NCI-H2227 treated with DMSO at 0.1 percent for 48 hours (cell line): ENCODE results near the gene MYT1.
"Not testable (repeated sequence)": the region's sequence is repeated elsewhere in the genome, so short reads cannot be mapped to it uniquely, and the experiment has no call there.

ENCODE experiments used
- DNase-seq: peaks from one replicate; lab custom pipeline; 2025; lab: John Stamatoyannopoulos, UW

The MYT1 gene

DNA sequence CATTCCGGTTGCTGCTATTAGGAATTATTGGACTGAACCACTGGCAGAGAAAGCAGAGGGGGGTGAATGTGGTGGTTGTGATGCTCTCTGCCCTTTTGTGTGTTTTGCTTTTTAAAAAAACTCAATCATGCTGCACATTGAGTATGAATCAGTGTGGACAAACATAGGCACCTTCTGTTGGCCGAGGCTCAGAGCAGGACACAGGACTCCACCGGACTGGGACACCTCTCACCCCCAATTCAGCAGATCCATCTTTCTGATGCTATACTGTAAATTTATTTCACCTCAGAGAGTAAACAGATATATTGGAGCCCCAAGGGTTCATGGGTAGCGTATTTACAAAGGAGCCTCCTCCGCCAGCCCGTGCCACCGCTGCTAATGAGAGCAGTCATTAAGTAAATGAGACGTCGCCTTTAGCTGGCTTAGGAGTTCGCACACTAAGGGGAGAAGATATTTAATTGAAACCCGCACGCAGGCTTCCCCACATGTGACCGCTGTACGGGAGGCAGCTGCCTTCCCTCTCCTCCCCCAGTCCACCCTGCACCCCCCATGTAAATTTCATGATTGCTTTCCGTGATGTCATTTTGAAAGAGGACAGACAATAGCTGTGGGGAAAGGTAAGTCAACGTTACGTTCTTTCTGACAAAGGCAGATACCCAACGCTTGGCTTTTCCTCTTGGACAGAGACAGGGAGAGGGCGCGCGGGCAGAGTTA, at the start of gene MYT1:
MYT1 (plus strand) TSS at position 330 of the 714 bp plus-strand sequence. CDS start 34,410 bp downstream, outside the sequence.
- peak; percentile 93 for DNase-seq

DNA sequence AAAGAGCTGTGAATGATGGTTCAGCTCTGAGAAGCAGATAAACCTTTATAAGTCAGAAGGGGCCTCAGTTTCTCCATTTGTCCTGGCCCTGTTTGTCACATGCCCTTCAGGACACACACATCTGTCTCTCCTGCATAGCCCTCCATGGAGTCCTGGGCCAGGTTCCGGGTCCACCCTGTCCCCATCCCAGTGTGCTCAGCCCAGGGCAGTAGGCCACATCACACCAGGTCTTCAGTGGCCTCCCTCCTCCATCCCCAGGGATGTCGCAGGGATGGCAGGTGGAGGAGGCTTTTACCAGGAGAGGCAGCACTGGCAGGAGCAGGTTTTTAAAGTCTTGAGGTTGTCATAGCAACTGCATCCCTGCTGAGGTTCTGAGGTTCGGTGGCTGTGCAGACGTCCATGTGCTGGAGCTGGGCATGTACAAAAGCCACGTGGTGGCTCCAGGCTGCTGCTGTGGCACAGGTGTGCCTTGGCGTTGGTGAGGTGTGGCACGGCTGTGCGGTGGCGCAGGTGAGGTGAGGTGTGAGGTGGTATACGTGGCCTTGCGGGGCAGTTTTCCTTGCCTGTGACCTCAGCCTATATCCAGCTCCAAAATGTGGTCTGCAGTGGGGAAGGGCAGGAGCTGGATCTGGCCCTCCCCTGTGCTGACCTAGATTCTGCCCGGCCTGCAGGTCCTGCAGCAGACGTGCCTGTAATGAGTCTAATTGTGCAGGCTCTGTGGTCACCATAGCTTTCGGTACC, 48.9 kb upstream of the MYT1 start:
- no peak for DNase-seq

DNA sequence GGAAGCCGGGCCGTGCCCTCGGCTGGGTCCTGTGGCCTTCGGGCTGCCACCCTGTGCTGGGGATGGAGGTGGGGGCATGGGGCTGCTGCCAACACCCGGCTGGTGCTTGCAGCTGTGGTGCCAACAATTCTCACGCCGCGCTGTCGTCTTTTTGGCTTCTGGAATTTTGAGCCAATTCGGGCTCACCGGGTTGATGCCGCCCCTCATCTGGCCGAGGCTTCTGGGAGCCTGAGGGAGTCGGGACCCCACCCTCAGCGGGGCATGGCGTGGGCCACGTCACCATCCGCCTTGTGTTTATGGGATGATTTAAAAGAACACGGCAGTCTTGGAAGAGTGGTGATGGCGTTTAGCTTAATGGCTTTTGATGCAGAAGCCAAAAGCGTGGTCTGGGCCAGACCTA, 48.2 kb upstream of the MYT1 start:
- DNase-seq, result no peak

DNA sequence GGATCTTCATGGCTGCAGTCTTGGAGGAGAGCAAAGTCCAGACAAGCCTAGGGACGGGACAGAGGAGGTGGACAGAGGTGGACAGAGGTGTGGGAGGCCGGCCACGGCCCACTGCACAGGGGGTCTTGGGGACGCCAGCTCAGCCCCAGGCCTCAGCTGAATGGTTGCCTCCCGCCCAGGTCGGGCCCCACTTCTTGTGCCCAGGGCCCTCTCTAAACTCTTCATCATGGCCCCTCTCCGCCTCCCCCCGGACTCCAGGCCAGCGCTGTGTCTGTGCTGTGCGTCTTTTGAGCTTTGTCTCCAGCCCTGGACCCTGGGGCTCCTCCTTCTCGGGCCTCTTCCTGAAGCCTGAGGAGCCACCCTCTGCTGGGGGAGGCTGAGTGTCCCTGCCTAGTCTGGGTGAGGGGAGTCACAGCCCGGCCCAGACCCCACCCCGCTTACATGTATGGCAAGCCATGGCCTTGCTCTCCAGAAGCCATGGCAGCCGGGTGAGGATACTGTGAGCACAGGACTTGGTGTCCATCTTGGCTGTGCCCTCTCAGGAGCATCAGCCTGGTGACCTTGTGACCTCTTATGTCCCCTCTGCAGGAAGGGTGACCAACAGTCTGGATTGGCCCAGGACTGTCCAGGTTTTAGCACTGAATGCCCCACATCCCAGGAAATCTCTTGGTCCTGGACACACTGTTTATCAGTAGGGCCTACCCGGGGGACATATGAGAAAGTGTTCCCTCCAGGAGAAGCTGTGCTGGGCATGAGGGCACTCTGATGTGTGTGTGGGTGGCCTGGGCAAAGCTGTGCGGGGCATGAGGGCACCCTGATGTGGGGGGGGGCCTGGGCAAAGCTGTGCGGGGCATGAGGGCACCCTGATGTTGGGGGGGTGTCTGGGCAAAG, 47.5 kb upstream of the MYT1 start:
- no peak for DNase-seq

DNA sequence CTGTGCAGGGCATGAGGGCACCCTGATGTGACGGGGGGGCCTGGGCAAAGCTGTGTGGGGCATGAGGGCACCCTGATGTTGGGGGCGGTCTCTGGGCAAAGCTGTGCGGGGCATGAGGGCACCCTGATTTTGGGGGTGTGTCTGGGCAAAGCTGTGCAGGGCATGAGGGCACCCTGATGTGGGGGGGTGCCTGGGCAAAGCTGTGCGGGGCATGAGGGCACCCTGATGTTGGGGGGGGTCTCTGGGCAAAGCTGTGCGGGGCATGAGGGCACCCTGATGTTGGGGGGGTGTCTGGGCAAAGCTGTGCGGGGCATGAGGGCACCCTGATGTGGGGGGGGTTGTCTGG, 46.8 kb upstream of the MYT1 start:
- DNase-seq, result not testable (repeated sequence)

DNA sequence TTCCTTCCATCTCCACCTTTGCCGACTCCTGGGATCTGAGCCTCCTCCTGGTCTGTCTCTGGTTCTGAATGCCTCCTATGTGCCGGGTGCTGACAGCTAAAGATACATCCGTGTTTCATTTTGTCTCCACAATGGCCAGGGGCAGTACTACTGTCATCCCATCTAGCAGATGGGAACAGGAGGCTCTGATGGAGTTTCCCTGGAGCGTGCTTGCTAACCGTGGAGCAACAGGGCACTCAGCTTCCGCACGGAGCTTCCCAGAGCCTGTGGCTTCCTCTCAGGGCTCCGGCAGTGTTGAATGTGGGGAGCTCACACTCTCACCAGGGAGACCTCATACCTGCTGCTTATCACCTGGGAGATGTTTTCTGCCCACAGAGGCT, 45.0 kb upstream of the MYT1 start:
- DNase-seq, result no peak

DNA sequence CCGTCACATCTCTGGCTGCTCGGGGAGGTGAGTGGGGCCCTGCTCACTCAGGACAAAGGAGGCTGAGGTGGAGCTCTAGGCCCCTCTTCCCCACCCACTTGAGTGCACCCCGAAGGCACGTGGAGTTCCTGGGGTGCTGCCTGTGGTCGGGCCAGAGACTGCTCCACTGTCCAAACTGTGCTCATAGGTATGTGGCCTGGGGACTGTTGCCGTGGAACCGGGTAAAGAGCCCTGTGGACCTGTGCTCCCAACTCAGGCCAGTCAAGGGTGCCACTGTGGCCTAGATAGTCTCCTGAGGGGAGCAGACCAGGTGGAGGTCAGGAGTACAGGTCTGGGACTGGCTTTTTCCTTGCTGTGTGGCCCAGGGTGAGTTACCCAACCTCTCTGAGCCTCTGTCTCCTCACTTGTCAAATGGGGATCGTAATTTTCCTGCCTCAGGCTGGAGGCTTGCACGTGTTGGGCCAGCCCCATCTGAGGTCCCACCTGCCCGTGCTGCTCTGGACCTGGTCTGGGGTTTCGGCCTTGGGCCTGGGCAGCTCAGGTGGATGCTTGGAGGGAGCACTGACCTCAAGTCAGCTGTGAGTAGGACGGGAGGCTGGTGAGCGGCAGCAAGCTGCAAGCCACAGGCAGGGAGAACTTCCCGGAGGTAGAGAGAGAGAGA, 44.4 kb upstream of the MYT1 start:
- no peak for DNase-seq

DNA sequence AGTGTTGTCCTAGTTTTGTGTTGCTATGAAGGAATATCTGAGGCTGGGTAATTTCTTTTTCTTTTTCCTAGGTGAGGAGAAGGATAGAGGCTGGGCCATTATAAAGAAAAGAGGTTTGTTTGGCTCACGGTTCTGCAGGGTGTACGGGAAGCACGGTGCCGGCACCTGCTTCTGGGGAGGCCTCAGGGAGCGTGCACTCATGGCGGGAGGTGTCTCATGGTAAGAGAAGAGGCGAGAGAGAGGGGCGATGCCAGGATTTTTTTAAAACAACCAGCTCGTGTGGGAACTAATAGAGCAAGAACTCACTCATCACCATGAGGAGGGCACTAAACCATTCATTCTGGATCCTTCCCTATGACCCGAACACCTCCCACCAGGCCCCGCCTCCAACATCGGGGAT, 42.7 kb upstream of the MYT1 start:
- DNase-seq, result no peak

DNA sequence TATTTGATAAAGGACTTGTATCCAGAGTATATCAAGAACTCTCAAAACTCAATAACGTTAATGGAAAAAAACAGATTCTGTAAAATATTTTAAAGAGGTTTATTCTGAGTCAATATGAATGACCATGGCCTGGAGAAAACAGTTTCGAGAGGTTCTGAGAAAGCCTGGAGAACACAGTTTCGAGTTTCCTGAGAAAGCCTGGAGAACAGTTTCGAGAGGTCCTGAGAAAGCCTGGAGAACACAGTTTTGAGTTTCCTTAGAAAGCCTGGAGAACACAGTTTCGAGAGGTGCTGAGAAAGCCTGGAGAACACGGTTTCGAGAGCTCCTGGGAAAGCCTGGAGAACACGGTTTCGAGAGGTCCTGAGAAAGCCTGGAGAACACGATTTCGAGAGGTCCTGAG, 41.3 kb upstream of the MYT1 start:
- DNase-seq, result not testable (repeated sequence)

DNA sequence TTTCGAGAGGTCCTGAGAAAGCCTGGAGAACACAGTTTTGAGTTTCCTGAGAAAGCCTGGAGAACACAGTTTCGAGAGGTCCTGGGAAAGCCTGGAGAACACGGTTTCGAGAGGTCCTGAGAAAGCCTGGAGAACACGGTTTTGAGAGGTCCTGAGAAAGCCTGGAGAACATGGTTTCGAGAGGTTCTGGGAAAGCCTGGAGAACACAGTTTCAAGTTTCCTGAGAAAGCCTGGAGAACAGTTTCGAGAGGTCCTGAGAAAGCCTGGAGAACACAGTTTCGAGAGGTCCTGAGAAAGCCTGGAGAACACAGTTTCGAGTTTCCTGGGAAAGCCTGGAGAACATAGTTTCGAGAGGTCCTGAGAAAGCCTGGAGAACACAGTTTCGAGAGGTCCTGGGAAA, 40.7 kb upstream of the MYT1 start:
- not testable (repeated sequence) for DNase-seq

DNA sequence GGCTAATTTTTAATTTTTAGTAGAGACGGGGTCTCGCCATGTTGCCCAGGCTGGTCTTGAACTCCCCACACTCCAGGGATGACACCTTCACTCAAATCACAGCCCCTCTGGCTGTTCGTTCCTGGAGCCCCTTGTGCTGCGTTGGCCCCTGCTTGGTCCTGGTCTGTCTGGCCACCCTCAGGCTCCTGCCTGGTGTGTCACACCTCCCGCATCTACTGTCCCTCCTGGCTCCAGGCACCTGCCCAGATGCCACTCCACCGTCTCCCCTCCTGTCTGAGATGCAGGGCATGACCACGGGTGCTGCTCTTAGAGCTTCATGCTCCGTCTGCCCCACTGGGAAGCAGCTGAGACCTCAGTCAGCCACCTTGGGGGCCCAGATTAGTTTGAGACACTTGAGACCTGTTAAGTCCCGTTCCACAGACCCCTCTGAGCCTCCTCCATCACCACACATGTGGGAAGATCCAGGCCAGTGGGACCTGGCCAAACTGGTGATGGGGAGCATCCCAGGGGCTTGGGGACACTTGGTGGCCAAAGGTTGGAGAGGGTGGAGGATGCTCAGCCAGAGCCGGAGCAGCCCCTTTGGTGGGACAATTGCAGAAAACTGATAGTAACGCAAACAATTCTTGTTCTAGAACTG, 35.0 kb upstream of the MYT1 start:
- DNase-seq, result no peak

DNA sequence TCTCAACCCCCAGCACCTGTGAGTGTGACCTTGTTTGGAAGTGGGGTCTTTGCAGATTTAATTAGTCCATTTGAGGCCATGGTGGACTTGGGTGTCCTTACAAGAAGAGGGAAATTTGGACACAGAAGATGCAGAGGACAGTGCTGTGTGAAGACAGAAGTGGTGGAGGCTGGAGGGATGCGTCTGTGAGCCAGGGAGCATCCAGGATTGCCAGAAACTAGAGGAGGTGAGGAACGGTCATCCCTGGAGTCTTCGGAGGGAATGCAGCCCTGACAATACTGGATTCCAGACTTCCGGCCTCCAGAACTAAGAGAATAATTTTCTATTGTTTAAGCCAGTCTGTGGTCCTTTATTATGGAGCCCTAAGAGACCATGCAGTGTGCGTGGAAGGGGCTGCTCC, 34.0 kb upstream of the MYT1 start:
- DNase-seq, result no peak

DNA sequence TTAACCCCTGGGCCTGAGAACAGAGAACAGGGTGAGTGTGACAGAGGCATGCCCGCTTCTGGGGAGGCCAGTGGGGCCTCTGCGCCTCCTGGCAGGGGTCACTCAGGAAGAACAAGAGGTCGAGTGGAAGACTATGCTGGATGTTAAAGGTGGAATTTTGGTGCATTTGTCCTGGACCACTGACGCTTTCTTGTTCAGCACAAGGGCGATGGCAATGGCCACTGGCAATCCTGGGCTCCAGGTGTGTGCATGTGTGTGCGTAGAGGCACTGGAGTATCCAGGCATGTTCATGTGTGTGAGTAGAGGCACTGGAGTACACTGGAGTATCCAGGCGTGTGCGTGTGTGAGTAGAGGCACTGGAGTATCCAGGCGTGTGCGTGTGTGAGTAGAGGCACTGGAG, 33.4 kb upstream of the MYT1 start:
- no peak for DNase-seq

DNA sequence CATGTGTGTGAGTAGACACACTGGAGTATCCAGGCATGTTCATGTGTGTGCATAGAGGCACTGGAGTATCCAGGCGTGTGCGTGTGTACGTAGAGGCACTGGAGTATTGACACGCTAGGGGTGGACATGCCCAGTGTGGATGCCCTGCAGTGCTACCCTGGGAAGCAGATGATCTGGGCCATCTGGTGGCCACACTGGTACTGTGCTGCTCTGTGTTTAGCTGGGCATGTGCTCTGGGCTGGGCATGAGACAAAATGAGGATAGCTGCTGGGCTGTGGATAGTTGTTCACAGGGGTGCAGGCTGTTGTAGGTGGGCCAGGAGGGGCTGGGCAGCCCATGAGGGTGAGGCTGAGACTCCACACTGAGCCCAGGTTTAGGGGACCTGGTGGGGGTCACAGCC, 32.8 kb upstream of the MYT1 start:
- no peak for DNase-seq

DNA sequence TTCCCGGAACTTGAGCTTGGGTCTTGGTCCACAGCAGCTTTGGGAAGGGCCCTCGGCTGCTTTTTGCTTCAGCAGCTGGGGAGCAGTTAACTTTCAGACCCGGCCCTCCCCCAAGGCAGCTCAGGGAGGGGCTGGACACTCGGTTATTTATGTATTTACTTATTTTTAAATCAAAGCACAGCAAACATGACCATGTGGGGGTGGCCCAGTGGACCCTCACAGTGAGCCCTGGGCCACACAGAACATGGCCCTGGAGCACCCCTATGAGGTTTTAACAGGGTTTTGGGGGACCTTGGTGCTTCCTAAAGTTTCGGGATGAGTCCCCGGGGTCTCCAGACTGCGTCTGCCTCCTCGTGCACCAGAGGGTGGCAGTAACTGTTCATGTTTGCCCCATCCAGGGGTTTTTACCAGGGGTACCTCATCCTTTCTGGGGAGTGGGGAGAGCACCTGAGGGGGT, 30.3 kb upstream of the MYT1 start:
- DNase-seq, result no peak

DNA sequence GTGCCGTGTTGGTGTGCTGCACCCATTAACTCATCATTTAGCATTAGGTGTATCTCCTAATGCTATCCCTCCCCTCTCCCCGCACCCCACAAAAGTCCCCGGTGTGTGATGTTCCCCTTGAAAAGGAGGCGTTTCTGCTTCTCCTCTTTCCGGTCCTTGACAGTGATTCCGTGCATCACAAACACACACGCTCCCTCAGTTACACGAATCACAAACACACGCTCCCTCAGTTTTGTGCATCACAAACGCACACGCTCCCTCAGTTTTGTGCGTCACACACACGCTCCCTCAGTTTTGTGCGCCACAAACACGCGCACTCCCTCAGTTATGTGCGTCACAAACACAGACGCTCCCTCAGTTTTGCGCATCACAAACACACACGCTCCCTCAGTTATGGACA, 29.5 kb upstream of the MYT1 start:
- not testable (repeated sequence) for DNase-seq

DNA sequence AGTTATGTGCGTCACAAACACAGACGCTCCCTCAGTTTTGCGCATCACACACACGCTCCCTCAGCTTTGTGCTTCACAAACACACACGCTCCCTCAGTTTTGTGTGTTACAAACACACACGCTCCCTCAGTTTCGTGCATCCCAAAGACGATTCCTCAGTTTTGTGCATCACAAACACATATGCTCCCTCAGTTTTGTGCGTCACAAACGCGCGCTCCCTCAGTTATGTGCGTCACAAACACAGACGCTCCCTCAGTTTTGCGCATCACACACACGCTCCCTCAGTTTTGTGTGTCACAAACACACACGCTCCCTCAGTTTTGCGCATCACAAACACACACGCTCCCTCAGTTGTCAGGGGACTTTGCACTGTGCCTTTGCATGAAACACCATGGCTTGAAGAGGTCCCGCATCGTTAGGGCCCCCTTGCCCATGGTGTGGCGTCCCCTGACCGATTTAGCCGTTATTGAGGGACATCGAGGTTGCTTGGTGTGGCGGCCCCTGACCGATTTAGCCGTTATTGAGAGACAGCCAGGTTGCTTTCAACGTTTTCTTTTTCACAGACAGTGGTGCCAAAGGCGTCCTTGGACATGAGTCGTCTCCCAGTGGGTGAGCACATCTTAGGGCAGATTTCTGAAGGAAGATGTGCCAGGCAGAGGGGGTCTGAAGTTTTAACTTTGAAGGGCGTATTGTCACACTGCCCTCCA, 28.1 kb upstream of the MYT1 start:
- DNase-seq, result no peak

DNA sequence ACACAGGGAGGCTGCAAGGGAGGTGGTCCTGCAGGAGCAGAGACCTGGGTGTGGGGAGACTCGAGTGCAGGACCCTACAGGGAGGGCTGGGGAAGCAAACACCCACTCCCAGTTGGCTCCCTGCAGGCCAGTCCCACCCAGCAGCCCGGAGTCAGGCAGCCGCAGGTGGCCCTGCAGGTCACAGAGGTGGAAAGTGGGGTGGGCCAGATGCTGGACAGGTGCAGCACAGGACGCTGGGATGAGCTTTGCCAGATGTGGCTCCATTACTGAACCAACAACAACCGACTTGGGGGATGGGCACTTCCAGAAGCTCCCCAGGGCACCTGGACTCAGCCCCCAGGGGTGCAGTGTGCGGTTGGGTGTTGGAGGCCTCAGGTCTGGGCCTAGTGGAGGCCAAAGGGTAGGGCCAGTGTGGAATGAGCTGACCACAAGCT, 26.6 kb upstream of the MYT1 start:
- no peak for DNase-seq

DNA sequence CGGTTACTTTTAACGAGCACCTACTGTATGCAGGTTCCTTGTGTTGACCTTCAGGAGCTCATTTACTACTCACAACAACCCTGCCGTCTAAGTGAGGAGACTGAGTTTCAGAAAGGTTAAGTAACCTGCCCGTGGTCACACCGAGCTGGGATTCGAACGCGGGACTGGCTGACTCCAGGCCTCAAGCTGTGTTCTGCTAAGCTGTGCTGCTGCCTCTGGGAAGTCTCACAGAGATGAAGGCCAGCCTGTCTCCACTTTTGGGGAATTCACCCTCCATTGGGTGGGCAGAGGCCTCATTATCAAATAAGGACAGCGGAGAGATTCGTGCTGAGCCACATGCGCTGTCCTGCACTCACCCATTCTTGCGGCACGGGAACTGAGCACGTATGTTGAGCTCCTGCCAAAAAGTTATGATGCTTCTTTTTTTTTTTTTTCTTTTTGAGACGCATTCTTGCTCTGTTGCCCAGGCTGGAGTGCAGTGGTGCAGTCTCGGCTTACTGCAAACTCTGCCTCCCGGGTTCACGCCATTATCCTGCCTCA, 25.9 kb upstream of the MYT1 start:
- no peak for DNase-seq

DNA sequence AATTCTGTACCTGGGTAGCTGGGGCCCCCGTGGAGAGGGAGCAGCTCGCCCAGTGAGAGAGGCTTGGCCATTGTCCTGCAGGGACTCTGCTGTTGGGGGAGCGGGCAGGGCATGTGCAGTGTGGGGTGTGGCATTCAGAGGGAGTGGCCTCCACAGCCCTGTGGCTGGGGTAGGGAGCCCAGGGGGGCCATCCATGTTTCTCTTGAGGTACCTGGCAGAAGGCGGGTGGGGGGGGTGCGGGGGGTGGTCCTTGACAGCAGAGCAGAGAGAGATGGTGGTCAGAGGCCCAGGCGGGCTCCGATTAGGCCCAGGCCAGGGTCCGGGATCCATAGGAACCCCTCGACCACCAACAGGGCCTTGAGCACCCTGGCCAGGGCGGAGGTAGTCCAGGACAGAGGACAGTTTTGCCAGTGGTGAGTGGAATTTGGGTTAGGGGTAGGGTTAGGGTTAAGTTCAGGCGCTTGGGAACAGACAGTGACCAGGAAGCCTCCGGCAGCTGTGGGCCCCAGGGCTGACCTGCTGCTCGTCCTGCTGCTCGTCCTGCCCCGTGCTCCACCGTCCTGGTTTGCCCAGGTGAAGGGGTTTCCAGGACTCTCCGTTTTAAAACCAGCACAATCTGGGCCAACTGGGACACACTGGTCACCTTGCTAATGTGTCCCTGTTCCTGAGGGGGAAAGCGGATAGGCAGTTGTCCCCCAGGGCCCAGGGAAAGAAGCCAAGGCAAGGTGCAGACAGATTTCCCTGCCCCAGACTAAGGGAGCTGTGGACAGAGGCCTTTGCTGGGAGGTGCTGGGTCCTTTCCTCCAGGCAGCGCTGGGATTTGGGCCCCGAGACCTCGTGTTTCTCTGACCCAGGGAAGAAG, 24.8 kb upstream of the MYT1 start:
- no peak for DNase-seq
